ENCODE data around the gene CNOT6.
"Not testable (repeated sequence)": the region's sequence is repeated elsewhere in the genome, so short reads cannot be mapped to it uniquely, and the experiment has no call there.

The CNOT6 gene

DNA sequence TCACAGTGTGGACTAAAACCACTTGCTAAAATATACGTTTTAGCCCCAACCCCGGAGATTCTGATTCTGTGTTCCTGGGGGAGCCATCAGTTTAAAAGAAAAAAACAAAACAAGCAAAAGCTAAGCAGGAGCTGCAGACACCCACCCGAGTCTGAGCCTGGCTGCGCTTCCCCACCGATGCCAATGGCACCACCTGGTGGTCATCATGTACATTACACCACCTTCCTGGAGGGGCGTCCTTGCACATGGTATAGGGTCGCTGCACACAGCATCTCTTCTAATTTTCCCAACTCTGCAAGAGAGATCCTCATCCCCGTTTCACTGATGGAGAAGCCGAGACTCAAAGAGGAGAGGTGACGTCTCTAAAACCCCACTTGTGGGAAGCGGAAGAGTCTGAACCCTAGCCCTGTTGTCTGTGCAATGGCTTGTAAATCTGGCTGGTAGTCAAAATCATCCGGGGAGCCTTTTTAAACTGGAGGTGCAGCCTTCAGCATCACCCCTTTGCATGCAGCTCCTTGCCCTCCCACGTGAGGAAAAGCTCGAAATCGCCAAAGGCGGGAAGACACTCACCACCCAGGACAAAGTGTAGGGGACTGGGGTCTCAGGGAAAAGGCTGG is 23.1 kb upstream of the CNOT6 start:
- DNase-seq (ENCODE audit: low spot score): peak; percentile 86

DNA sequence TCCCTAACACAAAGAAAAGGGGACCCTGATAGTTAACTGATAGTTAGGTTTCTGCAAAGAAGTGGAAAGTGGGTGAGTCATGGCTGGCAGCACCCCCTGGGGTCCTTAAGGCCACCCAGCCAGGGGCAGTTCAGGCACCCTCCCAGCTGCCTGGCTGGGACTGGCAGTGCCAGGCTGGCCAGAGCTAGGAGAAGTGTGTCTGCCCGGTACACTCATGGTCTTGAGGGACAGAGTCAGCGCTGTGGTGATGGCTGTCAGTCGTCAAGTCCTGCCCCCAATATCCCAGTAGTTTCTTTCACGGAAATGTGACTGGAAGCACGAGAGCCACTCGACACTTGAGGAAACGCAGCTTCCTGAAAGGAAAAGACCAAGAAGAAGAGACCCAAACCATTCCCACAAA is 22.3 kb upstream of the CNOT6 start:
- no peak for DNase-seq (ENCODE audit: low spot score)

DNA sequence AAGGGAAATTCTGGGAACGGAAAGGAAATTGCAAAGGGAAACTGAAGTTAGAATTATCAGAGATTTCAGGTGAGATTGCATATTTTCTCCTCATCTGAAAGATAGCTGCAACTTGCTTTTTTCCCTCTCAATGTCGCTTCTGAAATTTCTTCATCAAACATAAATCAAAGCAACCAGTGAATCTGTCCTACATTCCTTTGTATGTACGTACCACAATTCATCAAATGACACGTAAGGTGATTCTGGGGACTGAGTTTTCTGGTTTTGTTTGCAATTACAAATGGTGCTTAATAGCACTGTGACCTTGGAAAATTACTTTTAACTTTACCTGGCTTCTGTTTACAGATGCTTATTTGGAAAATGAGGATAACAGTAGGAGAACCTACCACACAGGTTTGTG is 21.9 kb upstream of the CNOT6 start:
- DNase-seq (ENCODE audit: low spot score): no peak

DNA sequence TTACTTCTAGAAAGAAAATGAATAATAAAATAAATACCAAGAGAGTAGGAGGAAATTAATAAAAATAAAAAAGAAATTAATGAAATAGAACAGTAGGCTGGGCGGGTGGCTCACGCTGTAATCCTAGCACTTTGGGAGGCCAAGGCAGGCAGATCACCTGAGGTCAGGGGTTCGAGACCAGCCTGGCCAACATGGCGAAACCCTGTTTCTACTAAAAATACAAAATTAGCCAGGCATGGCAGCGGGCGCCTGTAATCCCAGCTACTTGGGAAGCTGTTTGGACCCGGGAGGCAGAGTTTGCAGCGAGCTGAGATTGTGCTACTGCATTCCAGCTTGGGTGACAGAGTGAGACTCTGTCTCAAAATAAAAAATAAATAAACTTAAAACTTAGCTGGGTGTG is 20.8 kb upstream of the CNOT6 start:
- not testable (repeated sequence) for DNase-seq (ENCODE audit: low spot score)

DNA sequence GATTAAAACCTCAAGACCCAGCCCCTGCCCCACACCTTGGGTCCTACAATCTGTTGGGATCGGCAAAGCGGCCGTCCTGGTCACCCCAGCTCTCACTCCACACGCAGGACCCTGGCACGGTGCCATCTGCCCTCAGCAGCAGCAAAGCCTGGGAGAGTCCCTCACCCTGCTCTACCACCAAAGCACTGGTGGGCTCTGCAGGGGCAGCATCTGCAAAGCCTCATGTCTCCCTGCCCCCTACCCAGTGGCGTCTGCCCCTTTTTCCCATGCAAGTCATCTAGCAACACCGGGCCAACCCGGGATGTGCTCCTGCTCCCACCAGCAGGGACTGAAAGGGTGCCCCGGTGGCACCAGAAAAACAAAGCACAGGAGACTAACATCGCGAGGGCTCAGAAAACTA is 19.6 kb upstream of the CNOT6 start:
- no peak for DNase-seq (ENCODE audit: low spot score)

DNA sequence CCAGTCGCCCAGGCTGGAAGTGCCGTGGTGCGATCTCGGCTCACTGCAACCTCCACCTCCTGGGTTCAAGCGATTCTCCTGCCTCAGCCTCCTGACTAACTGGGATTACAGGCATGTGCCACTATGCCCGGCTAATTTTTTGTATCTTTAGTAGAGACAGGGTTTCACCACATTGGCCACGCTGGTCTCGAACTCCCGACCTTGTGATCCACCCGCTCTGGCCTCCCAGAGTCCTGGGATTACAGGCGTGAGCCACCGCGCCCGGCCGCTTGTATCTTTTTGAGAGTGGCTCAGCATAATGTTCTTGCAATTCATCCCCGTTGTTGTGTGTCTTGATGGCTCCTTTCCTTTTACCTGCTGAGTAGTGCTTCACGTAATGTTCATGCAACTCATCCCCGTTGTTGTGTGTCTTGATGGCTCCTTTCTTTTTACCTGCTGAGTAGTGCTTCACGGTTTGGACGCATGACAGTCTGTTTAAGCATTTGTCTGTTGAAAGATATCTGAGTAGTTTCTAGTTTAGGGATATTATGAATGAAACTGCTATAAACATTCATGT is 18.1 kb upstream of the CNOT6 start:
- not testable (repeated sequence) for DNase-seq (ENCODE audit: low spot score)

DNA sequence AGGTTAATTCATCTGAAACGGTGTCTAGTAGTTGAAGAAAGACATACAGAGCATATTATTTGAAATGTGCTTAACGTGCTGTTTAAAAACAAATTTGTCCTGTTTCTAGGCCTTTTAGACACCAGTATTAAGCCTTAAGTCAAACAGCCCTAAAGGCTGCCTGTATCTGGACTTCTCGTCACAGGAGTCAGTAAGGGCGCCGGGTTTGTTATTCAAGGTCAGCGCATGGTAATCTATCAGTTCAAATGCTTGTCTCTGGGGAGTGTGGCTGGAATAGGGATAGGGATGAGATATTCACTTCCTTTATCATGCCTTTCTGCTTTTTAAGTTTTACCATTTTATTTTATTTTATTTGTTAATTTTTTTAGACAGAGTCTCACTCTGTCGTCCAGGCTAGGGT is 9.4 kb upstream of the CNOT6 start:
- no peak for DNase-seq (ENCODE audit: low spot score)

DNA sequence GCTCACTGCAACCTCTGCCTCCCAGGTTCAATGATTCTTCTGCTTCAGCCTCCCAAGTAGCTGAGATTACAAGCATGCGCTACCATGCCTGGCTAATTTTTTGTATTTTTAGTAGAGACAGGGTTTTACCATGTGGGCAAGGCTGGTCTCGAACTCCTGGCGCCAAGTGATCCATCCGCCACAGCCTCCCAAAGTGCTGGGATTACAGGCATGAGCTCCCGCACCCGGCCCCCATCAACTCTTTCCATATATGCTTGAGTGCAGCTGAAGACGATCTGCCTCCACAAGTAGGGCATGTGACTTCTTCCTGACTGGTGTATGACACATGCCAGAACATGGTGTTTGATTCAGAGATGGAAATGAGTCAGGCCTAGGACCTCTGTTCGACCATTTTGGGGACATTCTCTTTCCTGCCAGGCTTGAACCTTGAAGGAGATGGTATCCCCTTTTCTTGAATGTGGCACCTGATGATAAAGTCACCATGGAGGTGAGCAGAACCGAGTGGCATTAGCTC is 7.5 kb upstream of the CNOT6 start:
- DNase-seq (ENCODE audit: low spot score): no peak

DNA sequence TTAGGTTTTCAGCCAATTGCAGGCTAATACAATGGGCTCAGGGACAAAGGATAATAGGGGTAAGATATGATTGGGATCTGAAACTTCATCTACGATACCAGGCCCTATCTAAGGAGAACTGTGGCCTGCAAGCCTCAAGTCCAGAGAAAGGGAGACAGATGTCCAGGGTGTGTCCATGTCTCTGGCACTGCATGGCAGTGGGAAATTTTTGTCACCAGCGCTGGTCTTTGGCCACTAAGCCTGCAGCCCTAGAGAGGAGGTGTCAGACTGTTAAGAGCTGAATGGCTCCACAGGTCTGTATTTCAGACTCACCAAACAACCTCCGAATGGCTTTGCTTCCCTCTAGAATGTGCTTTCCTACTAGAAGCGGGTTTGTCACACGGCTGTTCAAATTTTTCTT is 6.6 kb upstream of the CNOT6 start:
- DNase-seq (ENCODE audit: low spot score): no peak

DNA sequence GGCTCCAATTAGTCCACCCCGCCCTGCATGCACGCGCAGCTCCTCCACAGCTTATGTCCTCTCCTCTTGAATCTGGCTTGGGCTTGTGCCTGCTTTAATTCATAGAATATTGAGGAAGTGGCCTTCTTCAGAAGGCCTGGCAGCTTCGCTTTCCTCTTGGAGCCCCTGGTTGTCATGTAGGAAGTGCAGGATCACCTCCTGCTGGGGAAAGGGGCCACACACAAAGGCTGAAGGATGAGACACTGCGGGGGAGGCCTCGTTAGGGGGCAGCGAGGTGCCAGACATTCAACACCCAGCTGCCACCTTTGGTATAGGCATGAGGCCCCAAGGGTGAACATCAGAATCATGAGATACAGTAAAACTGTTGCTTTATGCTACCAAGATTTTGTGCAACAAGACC is 2.7 kb upstream of the CNOT6 start:
- no peak for DNase-seq (ENCODE audit: low spot score)

DNA sequence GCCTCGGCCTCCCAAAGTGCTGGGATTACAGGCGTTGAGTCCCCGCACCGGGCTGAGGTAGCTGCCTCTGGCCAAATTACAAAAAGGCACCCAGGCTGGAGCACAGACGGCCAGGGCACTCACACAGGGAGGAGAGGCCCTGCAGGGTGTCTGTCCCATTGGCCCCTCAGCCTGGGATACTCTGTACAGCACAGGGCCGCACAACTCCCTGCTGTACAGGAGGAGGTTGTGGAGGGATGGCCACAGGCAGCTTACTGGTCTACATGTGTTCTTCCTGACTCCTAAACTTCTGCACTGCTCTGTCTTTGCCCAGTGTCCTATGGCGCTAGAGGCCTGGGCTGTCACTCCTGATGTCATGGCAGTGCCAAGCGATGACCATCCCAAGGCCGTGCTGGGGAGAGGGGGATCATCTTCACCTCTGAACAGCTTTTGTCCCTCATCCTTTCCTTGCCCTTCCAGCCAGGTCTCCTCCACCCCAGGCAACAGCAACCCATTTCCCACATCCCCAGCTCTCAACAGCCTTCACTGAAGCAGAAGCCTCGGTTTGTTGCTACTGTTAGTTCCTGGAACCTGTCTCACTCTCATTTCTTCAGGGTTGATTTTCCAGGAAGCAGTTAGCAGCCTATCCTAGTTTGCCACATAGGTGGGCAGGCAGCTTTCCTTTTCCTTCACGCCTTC is 1.8 kb upstream of the CNOT6 start:
- no peak for DNase-seq (ENCODE audit: low spot score)

DNA sequence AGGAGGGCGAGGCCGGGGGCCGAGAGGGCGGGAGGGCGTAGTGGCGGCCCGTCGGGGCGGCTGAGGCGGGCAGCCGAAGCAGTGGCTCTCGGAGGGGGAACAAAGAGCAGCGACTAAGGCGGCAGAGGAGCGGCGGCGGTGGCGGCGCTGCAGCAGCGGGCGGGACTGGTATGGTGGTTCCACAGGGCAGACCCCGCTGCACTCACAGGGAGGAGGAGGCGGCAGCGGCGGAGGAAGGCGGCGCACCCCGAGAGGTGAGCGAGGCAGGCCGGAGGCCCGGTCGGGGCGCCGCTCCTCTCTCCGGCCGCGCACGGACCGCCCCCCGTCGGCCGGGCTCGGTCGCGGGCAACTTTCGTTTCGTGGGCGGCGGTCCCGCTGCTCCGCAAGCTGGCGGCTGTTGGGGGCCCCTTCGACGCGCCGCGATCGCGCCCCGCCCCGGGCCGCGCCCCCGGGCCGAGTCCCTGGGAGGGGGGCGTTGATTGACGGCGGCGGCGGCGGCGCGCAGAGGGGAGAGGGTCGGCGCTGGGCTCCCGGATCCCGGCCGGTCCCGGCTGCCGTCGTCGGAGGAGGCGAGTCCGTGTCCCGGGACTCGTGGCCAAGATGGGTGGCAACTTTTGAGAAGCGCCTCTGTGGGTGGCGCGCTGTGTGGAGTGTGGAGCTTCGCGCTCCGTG is 467 bp downstream of the CNOT6 start:
- peak; percentile 84 for DNase-seq (ENCODE audit: low spot score)

DNA sequence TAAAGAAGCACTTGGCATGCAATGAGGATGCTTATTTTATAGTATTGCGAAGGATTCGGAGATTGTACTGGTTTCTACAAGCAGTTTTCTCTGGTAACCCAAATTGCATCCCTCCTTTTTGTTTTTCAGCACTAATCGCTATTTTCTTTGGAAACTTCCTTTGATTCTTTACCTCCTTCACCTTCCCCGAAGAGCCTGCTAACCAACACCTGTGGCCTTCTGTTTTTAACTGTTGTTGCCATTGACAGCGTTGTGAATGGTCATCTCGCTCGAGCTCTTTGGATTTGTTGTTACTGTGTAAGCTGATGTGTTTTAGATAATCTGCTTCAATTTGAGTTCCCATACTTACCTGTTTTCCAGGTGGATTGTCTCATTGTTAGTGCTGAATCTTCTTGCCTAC is 1.1 kb downstream of the CNOT6 start:
- DNase-seq (ENCODE audit: low spot score): no peak

DNA sequence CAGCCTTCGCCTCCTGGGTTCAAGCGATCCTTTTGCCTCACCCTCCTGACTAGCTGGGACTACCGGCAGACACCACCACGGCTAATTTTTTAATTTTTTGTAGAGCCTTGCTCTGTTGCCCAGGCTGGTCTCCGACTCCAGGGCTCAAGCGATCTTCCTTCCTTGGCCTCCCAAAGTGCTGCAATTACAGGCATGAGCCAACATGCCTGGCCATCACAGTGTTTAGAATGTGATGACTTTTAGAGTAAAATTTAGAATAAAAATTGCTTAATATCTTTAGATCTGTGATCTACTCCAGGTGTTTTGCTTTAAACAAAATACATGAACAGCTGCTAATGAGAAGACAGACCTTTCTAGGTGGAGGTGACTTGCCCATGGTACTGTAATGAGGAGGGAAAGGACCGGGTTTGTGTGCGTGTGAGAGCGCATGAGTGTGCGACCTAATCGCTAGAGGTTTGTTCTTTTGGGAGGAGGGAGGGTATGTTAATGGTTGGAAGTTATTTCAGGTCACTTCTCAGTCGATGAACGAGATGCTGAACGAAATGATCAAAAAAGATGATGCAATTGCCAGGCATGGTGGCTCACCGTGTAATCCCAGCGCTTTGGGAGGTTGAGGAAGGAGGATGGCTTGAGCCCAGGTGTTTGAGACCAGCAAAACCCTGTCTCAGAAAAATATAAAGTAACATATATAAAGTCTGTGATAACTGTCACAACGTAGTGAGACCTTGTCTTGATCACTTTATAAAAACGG is 2.0 kb downstream of the CNOT6 start:
- DNase-seq (ENCODE audit: low spot score): no peak

DNA sequence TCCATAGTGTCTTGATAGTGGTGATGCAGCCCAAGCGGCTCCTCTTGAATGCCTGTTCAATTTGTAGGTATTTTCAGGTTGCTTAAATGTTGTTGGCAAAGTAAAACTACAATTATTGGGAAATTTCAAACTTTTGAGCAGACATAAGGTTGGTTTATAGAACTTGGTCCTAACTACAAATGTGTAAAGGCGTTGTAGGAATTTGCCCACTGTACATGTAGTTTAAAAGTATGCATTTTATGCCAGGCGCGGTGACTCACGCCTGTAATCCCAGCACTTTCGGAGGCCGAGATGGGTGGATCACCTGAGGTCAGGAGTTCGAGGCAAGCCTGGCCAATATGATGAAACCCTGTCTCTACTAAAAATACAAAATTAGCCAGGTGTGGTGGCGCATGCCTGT is 2.6 kb downstream of the CNOT6 start:
- DNase-seq (ENCODE audit: low spot score): not testable (repeated sequence)

DNA sequence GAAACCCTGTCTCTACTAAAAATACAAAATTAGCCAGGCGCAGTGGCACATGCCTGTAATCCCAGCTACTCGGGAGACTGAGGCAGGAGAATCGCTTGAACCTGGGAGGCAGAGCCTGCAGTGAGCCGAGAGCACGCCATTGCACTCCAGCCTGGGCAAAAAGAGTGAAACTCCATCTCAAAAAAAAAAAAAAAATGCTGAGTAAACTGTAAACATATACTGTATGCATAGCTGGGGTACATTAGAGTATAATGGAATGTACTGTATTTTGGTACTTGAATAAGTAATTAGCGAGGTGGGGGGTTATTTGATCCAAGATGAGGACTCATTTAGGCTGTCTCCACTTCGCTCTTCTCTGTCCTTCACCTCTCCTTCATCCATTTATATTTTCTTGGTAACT is 3.7 kb downstream of the CNOT6 start:
- DNase-seq (ENCODE audit: low spot score): not testable (repeated sequence)

DNA sequence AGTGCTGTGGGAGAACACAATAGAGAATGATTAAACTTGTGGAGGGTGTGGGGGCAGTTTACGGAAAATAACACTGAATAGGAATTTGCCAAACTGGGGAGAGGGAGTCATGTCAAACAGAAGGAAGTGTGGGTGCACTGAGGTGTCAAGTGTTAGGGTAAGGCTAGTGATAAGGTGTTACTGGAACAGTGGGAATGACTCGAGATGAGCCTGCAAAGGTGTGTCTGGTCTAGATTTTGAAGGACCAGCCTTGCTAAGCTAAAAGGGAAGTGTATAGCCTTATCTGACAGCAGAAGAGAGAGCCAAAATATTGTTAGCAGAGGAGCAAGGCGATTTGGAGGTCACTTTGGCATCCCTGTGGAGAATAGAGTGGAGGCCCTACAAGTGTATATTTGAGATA is 4.2 kb downstream of the CNOT6 start:
- no peak for DNase-seq (ENCODE audit: low spot score)

DNA sequence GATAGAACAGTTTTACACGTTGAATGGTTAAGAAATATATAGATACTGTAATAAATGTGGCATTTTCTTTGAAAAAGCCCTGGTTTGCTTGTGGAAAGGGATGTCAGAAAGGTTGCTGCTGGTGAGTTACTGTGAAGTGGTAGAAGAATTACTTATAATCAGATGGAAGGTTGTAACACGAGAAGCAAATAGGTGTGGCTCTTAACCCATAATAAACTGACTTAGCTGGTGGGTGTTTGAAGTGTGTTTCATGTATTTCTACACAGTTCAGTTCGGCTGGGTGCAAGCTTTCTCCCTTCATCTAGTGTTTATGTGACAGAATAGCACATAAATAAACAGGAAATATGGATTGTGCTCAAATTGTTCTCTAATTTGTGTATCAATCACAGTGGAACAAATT is 5.5 kb downstream of the CNOT6 start:
- DNase-seq (ENCODE audit: low spot score): no peak

DNA sequence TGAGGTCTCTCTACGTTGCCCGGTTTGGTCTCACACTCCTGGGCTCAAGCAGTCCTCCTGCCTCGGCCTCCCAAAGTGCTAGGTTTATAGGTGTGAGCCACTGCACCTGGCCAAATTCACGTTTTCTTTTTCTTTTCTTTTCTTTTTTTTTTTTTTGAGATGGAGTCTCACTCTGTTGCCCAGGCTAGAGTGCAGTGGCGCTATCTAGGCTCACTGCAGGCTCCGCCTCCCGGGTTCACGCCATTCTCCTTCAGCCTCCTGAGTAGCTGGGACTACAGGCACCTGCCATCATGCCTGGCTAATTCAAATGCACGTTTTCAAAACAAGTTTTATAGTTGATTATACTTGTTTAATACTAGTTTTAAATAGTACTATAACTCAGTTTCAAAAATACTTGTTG is 6.1 kb downstream of the CNOT6 start:
- not testable (repeated sequence) for DNase-seq (ENCODE audit: low spot score)

DNA sequence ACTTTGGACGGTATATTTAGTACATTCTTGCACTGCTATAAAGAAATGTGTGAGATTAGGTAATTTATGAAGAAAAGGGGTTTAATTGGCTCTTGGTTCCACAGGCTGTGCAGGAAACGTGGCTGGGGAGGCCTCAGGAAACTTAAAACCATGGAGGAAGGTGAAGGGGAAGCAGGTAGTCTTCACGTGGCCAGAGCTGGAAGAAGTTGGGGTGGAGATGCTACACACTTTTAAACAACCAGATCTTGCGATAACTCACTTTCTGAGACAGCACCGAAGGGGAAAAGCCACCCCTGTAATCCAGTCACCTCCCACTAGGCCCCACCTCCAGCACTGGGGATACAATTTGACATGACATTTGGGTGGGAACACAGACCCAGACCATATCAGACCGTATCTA is 13.5 kb downstream of the CNOT6 start:
- DNase-seq (ENCODE audit: low spot score): no peak

DNA sequence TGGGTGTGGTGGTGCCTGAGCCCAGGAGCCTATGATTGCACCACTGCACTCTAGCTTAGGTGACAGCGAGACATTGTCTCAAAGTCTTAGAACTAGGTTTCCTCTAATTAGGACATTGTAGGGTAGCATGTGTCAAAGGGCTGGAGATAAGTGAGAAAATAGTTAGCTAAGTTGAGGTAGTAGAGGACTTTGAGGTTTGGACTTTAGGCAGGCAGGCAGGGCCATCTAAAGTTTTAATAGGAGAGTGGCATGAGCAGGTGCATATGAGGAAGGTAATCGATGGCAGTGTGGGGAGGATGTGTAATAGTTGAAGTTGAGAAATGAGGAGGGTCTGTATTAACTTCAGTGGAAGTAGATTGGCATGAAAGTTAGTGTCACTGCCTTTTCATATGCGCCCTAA is 21.1 kb downstream of the CNOT6 start:
- DNase-seq (ENCODE audit: low spot score): no peak

DNA sequence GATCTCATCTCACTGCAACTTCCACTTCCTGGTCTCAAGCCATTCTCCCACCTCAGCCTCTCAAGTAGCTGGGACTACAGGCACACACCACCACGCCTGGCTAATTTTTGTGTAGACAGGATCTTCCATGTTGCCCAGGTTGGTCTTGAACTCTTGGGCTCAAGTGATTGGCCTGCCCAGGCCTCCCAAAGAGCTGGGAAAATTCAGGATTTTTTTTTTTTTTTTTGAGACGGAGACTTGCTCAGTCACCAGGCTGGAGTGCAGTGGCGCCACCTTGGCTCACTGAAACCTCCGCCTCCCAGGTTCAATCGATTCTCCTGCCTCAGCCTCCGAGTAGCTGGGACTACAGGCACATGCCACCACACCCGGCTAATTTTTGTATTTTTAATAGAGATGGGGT is 21.8 kb downstream of the CNOT6 start:
- DNase-seq (ENCODE audit: low spot score): not testable (repeated sequence)
